Measurements from ENCODE around the gene FBRSL1. TPM values are rescaled to one million over a fixed set of nuclear protein-coding genes. Genes with fewer than 3 reads are reported as not detected.
A peak's percentile ranks its signal among the peaks of the same experiment; 100 is the strongest.
"Not testable (repeated sequence)": the region's sequence is repeated elsewhere in the genome, so short reads cannot be mapped to it uniquely, and the experiment has no call there.

Gene FBRSL1
- total RNA-seq, 2 experiments from 2014 or later, result 35.7 to 55.1 TPM

DNA sequence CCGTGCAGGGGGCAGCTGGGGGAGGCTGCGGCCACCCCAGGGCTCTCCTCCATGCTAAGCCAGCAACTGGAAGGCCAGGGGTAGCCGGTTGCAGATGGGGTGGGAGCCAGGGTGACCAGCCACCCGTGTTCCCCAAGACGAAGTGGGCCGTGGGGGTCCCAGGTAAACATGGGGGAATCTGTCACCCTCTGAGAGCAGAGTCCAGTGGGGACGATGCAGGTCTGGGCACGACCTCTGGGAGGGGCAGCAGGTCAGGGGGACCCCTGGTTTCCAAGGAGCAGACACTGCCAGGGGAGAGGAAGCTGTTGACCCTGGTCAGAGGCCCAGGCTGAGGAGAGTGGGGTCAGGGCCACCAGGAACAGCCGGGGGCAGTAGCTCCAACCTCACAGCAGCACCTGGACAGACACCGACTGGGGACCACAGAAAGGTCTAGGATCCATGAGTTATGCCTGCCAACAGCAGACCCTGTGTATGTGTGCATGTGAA, 35.0 kb upstream of the FBRSL1 start:
- ChIA-PET CTCF (no interaction called here), POLR2A (no interaction called here)
- no peak overlapping the region for H3K27ac Mint-ChIP-seq
- H3K4me3 Mint-ChIP-seq, result no peak overlapping the region
- no peaks in the 10 kb centered on the region for H3K36me3 Mint-ChIP-seq (ENCODE audit: low read depth)
- no peak for DNase-seq
- H3K9me3 Mint-ChIP-seq (ENCODE audit: low read depth), result no peaks in the 10 kb centered on the region
- H3K4me1 Mint-ChIP-seq, result peaks cover 4% of the 10 kb centered on the region
- no peak for ATAC-seq
- intact Hi-C loops (cut with DNase I, micrococcal nuclease), result no loop called here
- no peaks in the 10 kb centered on the region for H3K27me3 Mint-ChIP-seq

- ChIA-PET CTCF (no interaction called here), POLR2A (no interaction called here)
- Mint-ChIP-seq H3K4me3 (no peak overlapping the region), H3K36me3 (ENCODE audit: low read depth) (no peaks in the 10 kb centered on the region), H3K27me3 (no peaks in the 10 kb centered on the region), H3K4me1 (peaks cover 4% of the 10 kb centered on the region), H3K27ac (no peak overlapping the region), H3K9me3 (ENCODE audit: low read depth) (no peaks in the 10 kb centered on the region)
- ATAC-seq (no peak), DNase-seq (no peak)
- intact Hi-C loops (cut with DNase I, micrococcal nuclease), result no loop called here
These were observed 34.4 kb upstream of the FBRSL1 start for GRCh38 chr12:132455565-132455964.

GRCh38 chr12:132456186-132456943, 33.6 kb upstream of the FBRSL1 start:
- ATAC-seq (no peak), DNase-seq (no peak)
- POLR2A ChIA-PET, result no interaction called here
- no peaks in the 10 kb centered on the region for H3K9me3 Mint-ChIP-seq (ENCODE audit: low read depth)
- CTCF ChIA-PET, result no interaction called here
- H3K36me3 Mint-ChIP-seq (ENCODE audit: low read depth), result no peaks in the 10 kb centered on the region
- H3K4me3 Mint-ChIP-seq, result no peak overlapping the region
- peaks cover 4% of the 10 kb centered on the region for H3K4me1 Mint-ChIP-seq
- no peak overlapping the region for H3K27ac Mint-ChIP-seq
- intact Hi-C loops (cut with DNase I, micrococcal nuclease), result no loop called here
- no peaks in the 10 kb centered on the region for H3K27me3 Mint-ChIP-seq

GRCh38 chr12:132456944-132457495, 32.9 kb upstream of the FBRSL1 start:
- no peak overlapping the region for H3K27ac Mint-ChIP-seq
- POLR2A ChIA-PET, result no interaction called here
- CTCF ChIA-PET, result no interaction called here
- DNase-seq (no peak), ATAC-seq (no peak)
- no peaks in the 10 kb centered on the region for H3K27me3 Mint-ChIP-seq
- H3K36me3 Mint-ChIP-seq (ENCODE audit: low read depth), result no peaks in the 10 kb centered on the region
- no peak overlapping the region for H3K4me3 Mint-ChIP-seq
- peaks cover 4% of the 10 kb centered on the region for H3K4me1 Mint-ChIP-seq
- H3K9me3 Mint-ChIP-seq (ENCODE audit: low read depth), result no peaks in the 10 kb centered on the region
- intact Hi-C loops (cut with DNase I, micrococcal nuclease), result no loop called here

GRCh38 chr12:132458441-132458840, 31.5 kb upstream of the FBRSL1 start:
- CTCF ChIA-PET, result interaction anchor here (0.9 kb wide), 1 partner anchor 8 kb away, joined by 3 read pairs; no protein-coding TSS in a partner anchor
- ATAC-seq, result no peak

DNA sequence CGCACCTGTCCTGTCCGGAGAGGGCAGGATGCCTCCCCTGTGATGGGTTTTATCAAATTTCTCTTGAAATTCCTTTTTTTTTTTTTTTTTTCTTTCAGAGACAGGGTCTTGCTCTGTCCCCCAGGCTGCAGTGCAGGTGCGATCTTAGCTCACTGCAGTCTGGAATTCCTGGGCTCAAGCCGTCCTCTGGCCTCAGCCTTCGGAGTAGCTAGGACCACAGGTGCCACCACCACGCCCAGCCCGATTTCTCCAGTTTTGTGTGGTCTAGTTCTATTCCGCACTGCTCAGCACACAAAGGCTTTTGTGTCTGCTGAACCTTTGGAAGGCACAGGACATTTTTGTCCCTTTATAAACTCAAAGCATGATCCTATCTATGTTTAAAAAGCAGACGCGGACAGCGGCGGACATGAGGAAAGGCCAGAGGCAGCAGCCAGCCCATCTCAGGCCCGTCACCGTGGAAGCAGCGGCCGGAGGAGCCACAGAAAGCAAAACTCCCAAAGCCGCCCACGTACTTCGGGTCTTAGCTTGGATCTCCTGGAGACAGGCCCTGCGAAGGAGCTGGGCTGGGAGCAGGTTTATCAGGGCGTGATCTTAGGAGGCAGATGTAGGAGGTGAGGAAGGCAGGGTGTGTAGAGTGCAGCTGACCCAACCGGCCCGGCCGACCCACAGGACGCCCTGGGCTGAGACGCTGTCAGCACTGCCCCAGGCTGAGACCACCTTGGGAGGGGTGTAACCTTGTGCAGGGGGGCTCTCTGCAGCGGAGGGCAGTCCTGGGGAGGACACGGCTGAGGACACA, 30.9 kb upstream of the FBRSL1 start:
- Mint-ChIP-seq H3K4me1 (peaks cover 4% of the 10 kb centered on the region), H3K36me3 (ENCODE audit: low read depth) (no peaks in the 10 kb centered on the region), H3K4me3 (no peak overlapping the region), H3K9me3 (ENCODE audit: low read depth) (no peaks in the 10 kb centered on the region), H3K27me3 (no peaks in the 10 kb centered on the region), H3K27ac (no peak overlapping the region)
- POLR2A ChIA-PET, result no interaction called here
- no peak for DNase-seq
- CTCF ChIA-PET, result interaction anchor here (0.9 kb wide), 1 partner anchor 9 kb away, joined by 3 read pairs; no protein-coding TSS in a partner anchor
- intact Hi-C loops (cut with DNase I, micrococcal nuclease), result no loop called here
- ATAC-seq, result no peak

More at GRCh38 chr12:132458441-132458840, 31.5 kb upstream of the FBRSL1 start:
- no peak for DNase-seq
- no peak overlapping the region for H3K4me3 Mint-ChIP-seq
- no peak overlapping the region for H3K27ac Mint-ChIP-seq
- H3K36me3 Mint-ChIP-seq (ENCODE audit: low read depth), result no peaks in the 10 kb centered on the region
- peaks cover 4% of the 10 kb centered on the region for H3K4me1 Mint-ChIP-seq
- intact Hi-C loops (cut with DNase I, micrococcal nuclease), result no loop called here
- POLR2A ChIA-PET, result no interaction called here
- no peaks in the 10 kb centered on the region for H3K27me3 Mint-ChIP-seq
- no peaks in the 10 kb centered on the region for H3K9me3 Mint-ChIP-seq (ENCODE audit: low read depth)

DNA sequence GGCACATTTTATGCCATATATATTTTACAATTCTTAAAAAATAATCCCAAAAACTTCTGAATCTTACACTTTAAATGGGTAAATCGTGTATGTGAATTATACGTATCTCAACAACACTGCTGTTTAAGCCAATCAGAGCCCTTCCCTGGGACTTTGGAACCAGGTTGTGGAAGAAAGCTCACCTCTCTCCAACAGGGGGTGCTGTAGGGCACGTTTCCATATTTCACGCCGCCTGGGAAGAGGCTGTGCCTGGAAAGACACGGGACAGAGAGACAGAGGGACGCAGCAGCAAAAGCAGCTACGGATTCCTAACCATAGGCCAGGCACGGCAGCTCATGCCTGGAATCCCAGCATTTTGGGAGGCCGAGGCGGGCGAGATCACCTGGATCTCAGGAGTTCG, 29.4 kb upstream of the FBRSL1 start:
- ChIA-PET POLR2A (no interaction called here), CTCF (interaction anchor here (0.7 to 2.0 kb wide), 7 partner anchors 19 to 1484 kb away, joined by 3 to 4 read pairs (median 3); no protein-coding TSS in a partner anchor)
- peaks cover under 1% of the 10 kb centered on the region for H3K4me1 Mint-ChIP-seq
- DNase-seq (peak; percentile 59), ATAC-seq (peak; percentile 57)
- intact Hi-C loops (cut with DNase I, micrococcal nuclease), result loop anchor here in 1 of 2 experiments (1.0 kb wide), 2 partner anchors 63 to 101 kb away; no protein-coding TSS in a partner anchor
- H3K36me3 Mint-ChIP-seq (ENCODE audit: low read depth), result no peaks in the 10 kb centered on the region
- no peaks in the 10 kb centered on the region for H3K27me3 Mint-ChIP-seq
- no peak overlapping the region for H3K27ac Mint-ChIP-seq
- H3K9me3 Mint-ChIP-seq (ENCODE audit: low read depth), result no peaks in the 10 kb centered on the region
- H3K4me3 Mint-ChIP-seq, result no peak overlapping the region

DNA sequence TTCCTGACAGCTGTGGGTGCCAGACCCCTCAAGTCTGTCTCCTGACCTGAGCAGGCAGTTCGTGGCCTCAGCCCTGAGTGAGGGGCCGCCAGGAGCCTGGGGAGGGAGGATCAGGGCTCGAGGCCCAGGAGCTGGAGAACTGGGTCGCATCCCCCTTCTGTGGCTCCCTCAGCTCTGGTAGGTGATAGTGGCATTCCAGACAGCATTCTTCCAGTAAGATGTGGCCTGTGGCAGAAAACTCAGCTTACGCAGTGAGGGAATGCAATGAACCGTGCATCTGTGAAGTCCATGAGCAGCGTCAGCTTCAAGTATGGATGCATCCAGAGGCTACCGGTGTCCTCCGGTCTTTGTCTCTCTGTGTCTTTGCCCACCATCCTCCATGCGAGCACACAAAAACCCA, 28.4 kb upstream of the FBRSL1 start:
- intact Hi-C loops (cut with DNase I, micrococcal nuclease), result no loop called here
- ATAC-seq (no peak), DNase-seq (no peak)
- ChIA-PET CTCF (interaction anchor here (0.7 to 2.0 kb wide), 6 partner anchors 22 to 1485 kb away, joined by 3 to 4 read pairs (median 3); no protein-coding TSS in a partner anchor), POLR2A (no interaction called here)
- Mint-ChIP-seq H3K4me3 (no peak overlapping the region), H3K27ac (no peak overlapping the region), H3K4me1 (peaks cover 3% of the 10 kb centered on the region), H3K9me3 (ENCODE audit: low read depth) (no peaks in the 10 kb centered on the region), H3K27me3 (no peaks in the 10 kb centered on the region), H3K36me3 (ENCODE audit: low read depth) (no peaks in the 10 kb centered on the region)

- intact Hi-C loops (cut with DNase I, micrococcal nuclease), result no loop called here
- Mint-ChIP-seq H3K27ac (no peak overlapping the region), H3K9me3 (ENCODE audit: low read depth) (no peaks in the 10 kb centered on the region), H3K4me3 (no peak overlapping the region), H3K4me1 (peaks cover 3% of the 10 kb centered on the region), H3K27me3 (no peaks in the 10 kb centered on the region), H3K36me3 (ENCODE audit: low read depth) (no peaks in the 10 kb centered on the region)
- ATAC-seq (no peak), DNase-seq (no peak)
- CTCF ChIA-PET, result interaction anchor here (0.6 to 1.1 kb wide), 6 partner anchors 12 to 305 kb away, joined by 3 read pairs; no protein-coding TSS in a partner anchor
- POLR2A ChIA-PET, result no interaction called here
These were observed 27.2 kb upstream of the FBRSL1 start for GRCh38 chr12:132462788-132463187.

- H3K27me3 Mint-ChIP-seq; H3K27ac Mint-ChIP-seq; H3K4me1 Mint-ChIP-seq; intact Hi-C loops (cut with DNase I, micrococcal nuclease); ATAC-seq; H3K4me3 Mint-ChIP-seq; DNase-seq; H3K36me3 Mint-ChIP-seq (ENCODE audit: low read depth); POLR2A ChIA-PET; H3K9me3 Mint-ChIP-seq (ENCODE audit: low read depth): not testable (repeated sequence)
- CTCF ChIA-PET, result interaction anchor here (0.7 to 1.1 kb wide), 4 partner anchors 13 to 67 kb away, joined by 3 read pairs; no protein-coding TSS in a partner anchor
These were observed 26.5 kb upstream of the FBRSL1 start for GRCh38 chr12:132463284-132463924.

GRCh38 chr12:132464304-132464703, 25.6 kb upstream of the FBRSL1 start:
- H3K27me3 Mint-ChIP-seq; intact Hi-C loops (cut with DNase I, micrococcal nuclease); CTCF ChIA-PET: not testable (repeated sequence)

More at GRCh38 chr12:132464304-132464703, 25.6 kb upstream of the FBRSL1 start:
- H3K9me3 Mint-ChIP-seq (ENCODE audit: low read depth); H3K4me3 Mint-ChIP-seq; DNase-seq; H3K27ac Mint-ChIP-seq; ATAC-seq; H3K36me3 Mint-ChIP-seq (ENCODE audit: low read depth); POLR2A ChIA-PET: not testable (repeated sequence)
- H3K4me1 Mint-ChIP-seq, result peaks cover 13% of the 10 kb centered on the region
